ENCODE measurements around the gene ADCYAP1R1. TPM values are rescaled to one million over a fixed set of nuclear protein-coding genes. Genes with fewer than 3 reads are reported as not detected.

Gene ADCYAP1R1
- total and polyA plus RNA-seq, 2 of the 8 experiments (the other 6 are each of a cell fraction or from before 2014, with no cell fraction given): 14.4 to 14.6 TPM

GRCh38 chr7:31074403-31075085 is 22.4 kb downstream of the ADCYAP1R1 start (continued):
- no peak for TF ChIP-seq CBX8 (IDR thresholded peaks at IDR 0.05; ENCODE audit: borderline replicate concordance, low read depth, low read length)
- TF ChIP-seq ZNF274 (IDR thresholded peaks at IDR 0.05; ENCODE audit: borderline replicate concordance, extremely low read depth, low read length): no peak
- TF ChIP-seq FOSL1 (IDR thresholded peaks at IDR 0.05; ENCODE audit: insufficient read depth, low read depth, low read length): no peak
- TF ChIP-seq CHD7 (IDR thresholded peaks at IDR 0.05; ENCODE audit: insufficient replicate concordance, low read length): no peak
- TF ChIP-seq TBP (IDR thresholded peaks at IDR 0.05; ENCODE audit: low read depth, low read length): no peak
- no peak for TF ChIP-seq ATF3 (IDR thresholded peaks at IDR 0.05; ENCODE audit: insufficient read depth, low read depth, low read length)
- no peak for TF ChIP-seq KDM5A (IDR thresholded peaks at IDR 0.05; ENCODE audit: low read length)
- TF ChIP-seq HDAC2 (IDR thresholded peaks at IDR 0.05; ENCODE audit: borderline replicate concordance in 1 of 2, low read depth in 2 of 2, low read length in 2 of 2): no peak
